Left ventricle myocardium inferior (tissue), 1 donor: ENCODE results near the gene SMIM29. TPM values are rescaled to one million over a fixed set of nuclear protein-coding genes. Genes with fewer than 3 reads are reported as not detected.
A peak's percentile ranks its signal among the peaks of the same experiment; 100 is the strongest.

Experiments used
- DNase-seq: peaks from one replicate; pipeline ENCODE4 v3.0.0-alpha.2; 2020
- H3K27ac ChIP-seq: fragments of 200-600 bp; replicated peaks from 2 replicates; pipeline ENCODE4 v1.8.0; 2021
- H3K27me3 ChIP-seq: fragments of 200-600 bp; 2 replicates; pipeline ENCODE4 v1.8.0; 2021; ENCODE audit warnings: low read depth
- H3K36me3 ChIP-seq: fragments of 200-600 bp; 2 replicates; pipeline ENCODE4 v1.8.0; 2021
- H3K4me1 ChIP-seq: fragments of 200-600 bp; 2 replicates; pipeline ENCODE4 v1.8.0; 2021
- H3K4me3 ChIP-seq: fragments of 200-600 bp; 2 replicates; pipeline ENCODE4 v1.8.0; 2021; ENCODE audit warnings: mild to moderate bottlenecking, moderate library complexity
- H3K9me3 ChIP-seq: fragments of 200-600 bp; replicated peaks from 2 replicates; pipeline ENCODE4 v1.8.0; 2021
- CTCF ChIP-seq: fragments of 200-600 bp; IDR thresholded peaks from 2 replicates; pipeline ENCODE4 v1.8.0; 2021; ENCODE audit warnings: antibody characterized with exemption, mild to moderate bottlenecking, borderline replicate concordance
- intact Hi-C: fragments of 100-400 bp; cut with micrococcal nuclease; formaldehyde crosslinking; loops from one replicate; pipeline ENCODE4 v1.11.0; 2022
- microRNA-seq: library from miRNA; unstranded; fragments of <30 nt; microRNA quantifications from one replicate; pipeline ENCODE4 v1.2.0, GENCODE V29; 2020
- total RNA-seq: library from RNA; stranded (reverse); fragmentation: NEBNext Ultra II Directional; extraction: Animal tissue kit (Norgen Biotek cat#: 25700); gene quantifications from one replicate; pipeline ENCODE4 v1.2.1, GENCODE V29; 2021
- donor health status: DM: no; HTN: yes; CAD: no; lungs with severe emphysema.

The SMIM29 gene
- total RNA-seq, 1 donor from 2014 or later = 27.1 TPM

DNA sequence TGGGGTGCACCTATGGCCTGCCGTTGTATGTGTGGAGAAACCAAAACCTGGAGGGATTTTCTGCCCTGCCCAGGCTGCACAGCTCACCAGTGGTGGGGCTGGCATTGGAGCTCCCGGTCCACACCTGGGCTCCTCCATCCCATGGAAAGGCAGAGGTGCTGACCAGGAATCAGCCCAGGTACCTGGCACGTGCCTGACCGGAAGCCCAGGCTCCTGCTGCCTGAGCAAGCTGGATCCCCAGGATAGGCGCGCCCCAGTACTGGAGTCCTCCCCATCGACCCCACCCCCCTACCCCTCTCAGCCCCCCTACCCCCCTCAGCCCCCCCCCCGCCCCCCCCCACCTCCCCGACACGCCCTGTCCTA lies 52.0 kb downstream of the SMIM29 start:
- H3K4me1 ChIP-seq = peaks cover 9% of the 10 kb centered on the region
- H3K36me3 ChIP-seq = no peaks in the 10 kb centered on the region
- TF ChIP-seq CTCF = no peak
- intact Hi-C loops = loop anchor here (5.0 to 10.0 kb wide), 2 partner anchors 40 to 218 kb away; partner anchors contain the start of gene HMGA1
- no peak for DNase-seq
- no peaks in the 10 kb centered on the region for H3K27me3 ChIP-seq
- no peak overlapping the region for H3K27ac ChIP-seq
- peak overlapping the region; percentile 72 for H3K4me3 ChIP-seq
- H3K9me3 ChIP-seq = no peaks in the 10 kb centered on the region

Small RNA genes within 50 kb of the gene (microRNA-seq; reads per million reads assigned to microRNA genes)
- not detected for gene MIR6835

Other genes starting within 250 kb of the SMIM29 start
- gene GRM4, start 102.9 kb downstream of the SMIM29 start, total RNA-seq = not detected
- gene HMGA1, start 12.1 kb downstream of the SMIM29 start, total RNA-seq = 46.7 TPM
- gene NUDT3, start 143.7 kb upstream of the SMIM29 start, total RNA-seq = 50.1 TPM
- 678 TPM for gene RPS10, start 177.1 kb upstream of the SMIM29 start, total RNA-seq
- gene PACSIN1, start 217.1 kb upstream of the SMIM29 start, total RNA-seq = 15.2 TPM